Endothelial cell of umbilical vein (primary cell): ENCODE results near the gene ABHD14A. TPM values are rescaled to one million over a fixed set of nuclear protein-coding genes. Genes with fewer than 3 reads are reported as not detected.

ENCODE experiments used
- BruUV-seq: library from RNA; stranded (reverse); fragments of 400-500 nt; replicated peaks from 2 replicates; lab custom pipeline; 2021; lab: Mats Ljungman, UMichigan
- CTCF ChIA-PET: fragments of 300-600, 350-600 bp; sonication (Branson Sonifier 250); formaldehyde crosslinking; loops from one replicate; lab custom pipeline; 2021; ENCODE audit warnings: antibody characterized with exemption, inconsistent platforms; lab: Charles Lee
- POLR2A ChIA-PET: fragments of 300-600, 350-600 bp; sonication (Branson Sonifier 250); formaldehyde crosslinking; loops from one replicate; lab custom pipeline; 2021; ENCODE audit warnings: antibody characterized with exemption, inconsistent platforms; lab: Charles Lee
- DNase-seq: peaks from one replicate; pipeline ENCODE4 v3.0.0-alpha.2; 2011; ENCODE audit warnings: low read depth, low spot score
- FAIRE-seq: peaks from 2 replicates; lab custom pipeline; 2011; peaks lifted over from hg19 to GRCh38; lab: Jason Lieb, UNC
- H2AFZ ChIP-seq: 2 replicates; pipeline ENCODE4 v1.6.0; 2012; ENCODE audit warnings: low read depth, low read length, control low read depth, inconsistent platforms
- H3K27ac ChIP-seq: 2 replicates; pipeline ENCODE4 v1.5.1; 2011; ENCODE audit warnings: low read depth, mild to moderate bottlenecking, control low read depth, low read length, moderate library complexity; ENCODE audit not compliant: insufficient read depth
- H3K27me3 ChIP-seq, 2 experiments: 2 replicates each; pipeline versions ENCODE4 v1.6.0 to v1.6.1; 2011; ENCODE audit warnings: low read length in 2 of 2, mixed read lengths in 1 of 2; ENCODE audit not compliant: control insufficient read depth in 2 of 2, insufficient read depth in 2 of 2
- H3K36me3 ChIP-seq, 2 experiments: 2 replicates in 1 of 2; 3 replicates in 1 of 2; pipeline ENCODE4 v1.5.1; 2011; ENCODE audit warnings: low read length in 2 of 2, mild to moderate bottlenecking in 1 of 2, moderate library complexity in 1 of 2; ENCODE audit not compliant: control insufficient read depth in 2 of 2, insufficient read depth in 2 of 2; ENCODE audit errors: extremely low read depth in 1 of 2
- H3K4me1 ChIP-seq: 3 replicates; pipeline ENCODE4 v1.5.1; 2011; ENCODE audit warnings: mild to moderate bottlenecking, low read length; ENCODE audit not compliant: control insufficient read depth, insufficient read depth; ENCODE audit errors: extremely low read depth
- H3K4me2 ChIP-seq: 2 replicates; pipeline ENCODE4 v1.6.1; 2011; ENCODE audit warnings: low read length, control low read depth, mixed read lengths; ENCODE audit not compliant: insufficient read depth
- H3K4me3 ChIP-seq, 3 experiments: fragments of 200-600 bp in 1 of 3; sonication (generic), shearing (Covaris generic) in 1 of 3; replicated peaks in 1 of 3; 2 replicates each; pipeline ENCODE4 v1.5.1; 2011 to 2016; ENCODE audit warnings: control low read depth in 3 of 3, low read length in 3 of 3, mild to moderate bottlenecking in 2 of 3, inconsistent platforms in 1 of 3, low read depth in 1 of 3, moderate library complexity in 1 of 3; ENCODE audit not compliant: insufficient read depth in 1 of 3
- H3K79me2 ChIP-seq: 2 replicates; pipeline ENCODE4 v1.6.0; 2012; ENCODE audit warnings: low read length, inconsistent platforms; ENCODE audit not compliant: control insufficient read depth, insufficient read depth
- H3K9ac ChIP-seq: replicated peaks from 2 replicates; pipeline ENCODE3; 2011; ENCODE audit warnings: low read length, control low read depth; ENCODE audit not compliant: insufficient read depth; ENCODE audit errors: extremely low read depth
- H3K9me1 ChIP-seq: replicated peaks from 3 replicates; pipeline ENCODE4 v1.6.0; 2011; ENCODE audit warnings: mild to moderate bottlenecking, low read length; ENCODE audit not compliant: control insufficient read depth, insufficient read depth; ENCODE audit errors: extremely low read depth
- H3K9me3 ChIP-seq: replicated peaks from 2 replicates; pipeline ENCODE4 v1.5.1; 2012; ENCODE audit warnings: low read length, inconsistent platforms; ENCODE audit not compliant: control insufficient read depth, insufficient read depth
- H4K20me1 ChIP-seq: replicated peaks from 2 replicates; pipeline ENCODE3; 2011; ENCODE audit warnings: mild to moderate bottlenecking, low read length; ENCODE audit not compliant: control insufficient read depth, insufficient read depth; ENCODE audit errors: extremely low read depth
- CTCF ChIP-seq, 2 donors: IDR thresholded peaks; 1 replicate in 1 of 2; 2 replicates in 1 of 2; pipeline ENCODE4 v1.5.1; 2011; ENCODE audit warnings: low read length in 2 of 2, mild to moderate bottlenecking in 2 of 2, moderate library complexity in 2 of 2, control low read depth in 1 of 2, inconsistent platforms in 1 of 2, low read depth in 1 of 2; ENCODE audit not compliant: insufficient read depth in 1 of 2; ENCODE audit errors: extremely low read depth in 1 of 2
- EZH2 ChIP-seq: IDR thresholded peaks from 2 replicates; pipeline ENCODE4 v1.6.1; 2012; ENCODE audit warnings: borderline replicate concordance, low read depth, mild to moderate bottlenecking, moderate library complexity, low read length, inconsistent platforms; ENCODE audit not compliant: severe bottlenecking
- FOS ChIP-seq: IDR thresholded peaks from 2 replicates; pipeline ENCODE4 v1.6.1; 2011; ENCODE audit warnings: mild to moderate bottlenecking, low read length, moderate library complexity, borderline replicate concordance; ENCODE audit not compliant: insufficient read depth
- GATA2 ChIP-seq: IDR thresholded peaks from 2 replicates; pipeline ENCODE4 v1.7.0; 2011; ENCODE audit warnings: low read depth, mild to moderate bottlenecking, moderate library complexity, mixed read lengths, low read length; ENCODE audit not compliant: insufficient read length, insufficient read depth
- JUN ChIP-seq: IDR thresholded peaks from 2 replicates; pipeline ENCODE4 v1.6.1; 2011; ENCODE audit warnings: borderline replicate concordance, low read depth; ENCODE audit not compliant: insufficient read length, insufficient read depth
- MAX ChIP-seq: IDR thresholded peaks from 2 replicates; pipeline ENCODE4 v1.6.1; 2011; ENCODE audit not compliant: insufficient read depth, insufficient read length
- MYC ChIP-seq: IDR thresholded peaks from one replicate; pipeline ENCODE4 v1.6.1; 2011; ENCODE audit warnings: mild to moderate bottlenecking, low read depth, low read length
- POLR2A ChIP-seq: IDR thresholded peaks from 2 replicates; pipeline ENCODE4 v1.6.1; 2012; ENCODE audit warnings: low read depth, mild to moderate bottlenecking, control low read depth, low read length
- POLR2AphosphoS5 ChIP-seq: IDR thresholded peaks from 2 replicates; pipeline ENCODE4 v1.6.1; 2012; ENCODE audit warnings: low read depth, mild to moderate bottlenecking, control low read depth, low read length, moderate library complexity; ENCODE audit not compliant: insufficient read depth
- dilution Hi-C: fragments of 300-500 bp; cut with MboI; formaldehyde crosslinking; loops from one replicate; pipeline ENCODE4 v1.15.0; 2019; ENCODE audit warnings: low sequenced_read_pairs; ENCODE audit not compliant: extremely low pct_ligation_motif_present
- intact Hi-C: fragments of 100-400 bp; cut with micrococcal nuclease; formaldehyde crosslinking; loops from one replicate; pipeline ENCODE4 v1.10.0; 2022
- polyA plus RNA-seq, 4 experiments: library from polyadenylated mRNA; depleted of rRNA in 3 of 4; stranded (reverse) in 3 of 4; unstranded in 1 of 4; fragments of >200 nt; gene quantifications; 2 replicates each; pipeline versions ENCODE4 v1.2.1 to v1.2.3, GENCODE V29; 2011 to 2012; ENCODE audit warnings: missing spikeins in 1 of 4
- total RNA-seq: library from RNA; stranded (reverse); gene quantifications from 2 replicates; pipeline ENCODE4 v1.2.3, GENCODE V29; 2021

The ABHD14A gene
- total and polyA plus RNA-seq, 2 donors (not counting 3 experiments of a cell fraction or from before 2014, with no cell fraction given), result 6.6 to 23.7 TPM

GRCh38 chr3:51997172-51997571 is 22.3 kb downstream of the ABHD14A start:
- no peak overlapping the region for H2AFZ ChIP-seq
- dilution Hi-C loops (loop anchor here (10.0 kb wide), 1 partner anchor 148 kb away; no protein-coding TSS in a partner anchor), intact Hi-C loops (no loop called here)
- H3K79me2 ChIP-seq, result peaks cover 29% of the 10 kb centered on the region
- no peak for DNase-seq
- H3K9ac ChIP-seq, result no peak overlapping the region
- BruUV-seq, result no TSS peak
- peaks cover 19% of the 10 kb centered on the region for H3K4me1 ChIP-seq
- ChIA-PET POLR2A (interaction anchor here (0.6 kb wide), 1 partner anchor 119 kb away, joined by 3 read pairs; no protein-coding TSS in a partner anchor), CTCF (no interaction called here)
- H3K9me1 ChIP-seq, result no peaks in the 10 kb centered on the region
- H3K36me3 ChIP-seq, result peaks cover 11 to 20% of the 10 kb centered on the region in 2 experiments
- H4K20me1 ChIP-seq, result no peaks in the 10 kb centered on the region
- TF ChIP-seq FOS (no peak), GATA2 (no peak), CTCF (IDR thresholded peaks at IDR 0.05; ENCODE audit: extremely low read depth in 1 of 2, insufficient read depth in 1 of 2, low read depth in 1 of 2, low read length in 2 of 2) (no peak), POLR2AphosphoS5 (no peak), JUN (no peak), EZH2 (no peak), MYC (no peak), MAX (no peak), POLR2A (no peak)
- H3K9me3 ChIP-seq, result no peaks in the 10 kb centered on the region
- H3K4me3 ChIP-seq, result no peak overlapping the region
- no peak overlapping the region for H3K27ac ChIP-seq
- no peak overlapping the region for H3K4me2 ChIP-seq
- H3K27me3 ChIP-seq, result no peaks in the 10 kb centered on the region
- FAIRE-seq, result no peak
